A673 (cell line): ENCODE results near the gene DENND5A. TPM values are rescaled to one million over a fixed set of nuclear protein-coding genes. Genes with fewer than 3 reads are reported as not detected.
"Not testable (repeated sequence)": the region's sequence is repeated elsewhere in the genome, so short reads cannot be mapped to it uniquely, and the experiment has no call there.

Source experiments
- BruUV-seq: library from RNA; stranded (reverse); fragments of 400-500 nt; replicated peaks from 2 replicates; lab custom pipeline; 2021; lab: Mats Ljungman, UMichigan
- CTCF ChIA-PET: fragments of 300-600 bp; sonication (Branson Sonifier 250); formaldehyde crosslinking; loops from one replicate; lab custom pipeline; 2022; ENCODE audit warnings: antibody characterized with exemption; lab: Charles Lee
- POLR2A ChIA-PET: fragments of 300-600 bp; sonication (Branson Sonifier 250); formaldehyde crosslinking; loops from one replicate; lab custom pipeline; 2022; ENCODE audit warnings: antibody characterized with exemption; ENCODE audit not compliant: low non-redundant PET; lab: Charles Lee
- DNase-seq: peaks from one replicate; pipeline ENCODE4 v3.0.0-alpha.2; 2015; ENCODE audit warnings: low spot score
- H3K27ac ChIP-seq: fragments of 200-600 bp; sonication (generic); 2 replicates; pipeline ENCODE4 v1.5.1; 2016; ENCODE audit warnings: mixed run types, low read depth, mild to moderate bottlenecking, mixed read lengths, antibody characterized with exemption, low read length; ENCODE audit not compliant: poor library complexity, severe bottlenecking
- H3K27me3 ChIP-seq: fragments of 200-600 bp; sonication (generic); replicated peaks from 2 replicates; pipeline ENCODE4 v1.6.1; 2017; ENCODE audit warnings: mixed run types, low read depth, mild to moderate bottlenecking, mixed read lengths, antibody characterized with exemption, low read length; ENCODE audit not compliant: insufficient read depth, poor library complexity
- H3K36me3 ChIP-seq: fragments of 200-600 bp; sonication (generic); 2 replicates; pipeline ENCODE4 v1.6.1; 2016; ENCODE audit warnings: mixed run types, mild to moderate bottlenecking, mixed read lengths, antibody characterized with exemption, low read length; ENCODE audit not compliant: insufficient read depth, poor library complexity, severe bottlenecking
- H3K4me1 ChIP-seq: fragments of 200-600 bp; sonication (generic); 2 replicates; pipeline ENCODE4 v1.6.1; 2017; ENCODE audit warnings: mixed run types, mild to moderate bottlenecking, mixed read lengths, antibody characterized with exemption, low read length; ENCODE audit not compliant: insufficient read depth, poor library complexity, severe bottlenecking
- H3K4me3 ChIP-seq: fragments of 200-600 bp; sonication (generic); 2 replicates; pipeline ENCODE4 v1.5.1; 2016; ENCODE audit warnings: low read depth, mixed run types, mild to moderate bottlenecking, mixed read lengths, low read length; ENCODE audit not compliant: poor library complexity, severe bottlenecking
- H3K9me3 ChIP-seq: fragments of 200-600 bp; sonication (generic); 2 replicates; pipeline ENCODE4 v1.6.1; 2016; ENCODE audit warnings: mixed run types, low read depth, mild to moderate bottlenecking, mixed read lengths, antibody characterized with exemption, low read length; ENCODE audit not compliant: poor library complexity, severe bottlenecking
- EZH2 ChIP-seq: fragments of 200-600 bp; sonication (generic); IDR thresholded peaks from 2 replicates; pipeline ENCODE4 v1.6.1; 2017; ENCODE audit warnings: borderline replicate concordance, low read depth, mild to moderate bottlenecking, mixed read lengths, antibody characterized with exemption, low read length; ENCODE audit not compliant: poor library complexity, severe bottlenecking
- intact Hi-C: fragments of 100-400 bp; cut with micrococcal nuclease; formaldehyde crosslinking; loops from one replicate; pipeline ENCODE4 v1.10.0; 2022; ENCODE audit not compliant: unreplicated experiment
- total RNA-seq: library from RNA; stranded (reverse); gene quantifications from 2 replicates; pipeline ENCODE4 v1.2.3, GENCODE V29; 2021
- TF ChIP-seq, protein P1 (sequence below): fragments of 300-800, 200-600 bp; sonication (generic); conservative IDR thresholded peaks from 2 replicates; pipeline ENCODE4 v1.5.1; 2017; ENCODE audit warnings: low read depth, mild to moderate bottlenecking, antibody characterized with exemption, low read length, moderate library complexity, mixed read lengths

Gene DENND5A
- total RNA-seq, 1 experiment from 2014 or later, result 65.4 TPM

DNA sequence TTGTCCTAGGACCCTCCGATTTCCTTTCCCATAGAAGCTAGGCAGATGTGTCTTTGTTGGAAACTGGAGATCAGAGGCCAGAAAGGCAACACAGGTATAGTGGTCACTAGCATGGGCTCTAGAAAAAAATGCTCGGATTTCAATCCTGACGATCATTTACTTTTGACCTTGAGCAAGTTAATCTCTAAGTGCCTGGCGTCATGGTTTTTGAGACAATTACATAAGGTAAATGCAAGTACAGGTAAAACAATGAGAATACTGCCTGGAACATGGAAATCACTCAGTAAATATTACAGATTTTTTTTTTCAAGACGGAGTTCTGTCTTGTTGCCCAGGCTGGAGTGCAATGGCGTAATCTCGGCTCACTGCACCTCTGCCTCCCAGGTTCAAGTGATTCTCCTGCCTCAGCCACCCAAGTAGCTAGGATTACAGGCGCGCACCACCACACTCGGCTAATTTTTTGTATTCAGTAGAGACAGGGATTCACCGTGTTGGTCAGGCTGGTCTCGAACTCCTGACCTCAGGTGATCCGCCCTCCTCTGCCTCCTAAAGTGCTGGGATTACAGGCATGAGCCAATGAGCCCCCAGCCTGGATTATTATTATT is 1.1 kb upstream of the DENND5A start:
- POLR2A ChIA-PET, result no interaction called here

DNA sequence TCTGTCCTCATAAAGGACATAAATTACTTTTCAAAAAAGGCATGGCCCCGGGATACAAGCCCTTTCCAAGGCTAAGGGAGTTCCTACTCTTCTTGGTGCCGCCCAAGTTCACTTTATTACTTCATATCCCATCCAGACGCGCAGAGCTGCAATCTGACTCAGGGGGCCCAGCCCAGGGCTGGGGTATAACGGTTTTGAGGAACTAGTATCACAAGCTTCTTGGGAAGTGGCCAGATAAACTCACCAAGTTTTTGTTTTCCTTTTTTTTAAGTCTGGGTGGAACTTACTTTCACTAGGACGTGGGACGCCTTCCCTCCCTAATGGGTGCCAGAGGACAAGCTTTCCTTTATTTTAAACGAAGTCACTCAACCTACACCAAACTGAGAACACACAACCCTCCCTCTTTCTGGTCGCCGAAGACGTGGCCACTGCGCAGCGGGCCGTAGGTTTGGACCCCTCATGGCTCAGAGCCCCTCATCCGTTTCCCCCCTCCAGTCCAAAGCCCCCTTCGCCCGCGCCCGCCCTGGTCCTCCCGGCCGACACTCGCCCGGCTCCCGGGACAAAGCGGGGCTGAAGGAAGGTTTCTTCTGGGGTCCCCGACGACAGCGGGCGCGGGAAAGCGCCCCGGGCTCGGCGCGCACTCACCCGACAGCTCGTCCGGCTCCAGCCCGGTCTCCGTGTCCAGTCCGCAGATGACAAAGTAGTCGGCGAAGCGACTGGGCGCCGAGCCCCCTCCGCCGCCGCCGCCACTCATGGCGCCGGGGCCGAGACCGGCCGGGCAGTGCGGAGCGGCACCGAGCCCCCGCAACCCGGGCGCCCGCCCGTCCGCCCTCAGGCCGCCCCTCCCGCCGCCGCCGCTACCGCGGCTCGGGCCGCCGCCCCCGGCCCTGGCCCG is 587 bp downstream of the DENND5A start:
- no peaks in the 10 kb centered on the region for H3K36me3 ChIP-seq
- no peak for TF ChIP-seq EZH2
- TF ChIP-seq, protein P1, sequence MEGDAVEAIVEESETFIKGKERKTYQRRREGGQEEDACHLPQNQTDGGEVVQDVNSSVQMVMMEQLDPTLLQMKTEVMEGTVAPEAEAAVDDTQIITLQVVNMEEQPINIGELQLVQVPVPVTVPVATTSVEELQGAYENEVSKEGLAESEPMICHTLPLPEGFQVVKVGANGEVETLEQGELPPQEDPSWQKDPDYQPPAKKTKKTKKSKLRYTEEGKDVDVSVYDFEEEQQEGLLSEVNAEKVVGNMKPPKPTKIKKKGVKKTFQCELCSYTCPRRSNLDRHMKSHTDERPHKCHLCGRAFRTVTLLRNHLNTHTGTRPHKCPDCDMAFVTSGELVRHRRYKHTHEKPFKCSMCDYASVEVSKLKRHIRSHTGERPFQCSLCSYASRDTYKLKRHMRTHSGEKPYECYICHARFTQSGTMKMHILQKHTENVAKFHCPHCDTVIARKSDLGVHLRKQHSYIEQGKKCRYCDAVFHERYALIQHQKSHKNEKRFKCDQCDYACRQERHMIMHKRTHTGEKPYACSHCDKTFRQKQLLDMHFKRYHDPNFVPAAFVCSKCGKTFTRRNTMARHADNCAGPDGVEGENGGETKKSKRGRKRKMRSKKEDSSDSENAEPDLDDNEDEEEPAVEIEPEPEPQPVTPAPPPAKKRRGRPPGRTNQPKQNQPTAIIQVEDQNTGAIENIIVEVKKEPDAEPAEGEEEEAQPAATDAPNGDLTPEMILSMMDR, result no peak
- no TSS peak for BruUV-seq
- H3K4me1 ChIP-seq, result peaks cover 30% of the 10 kb centered on the region
- H3K9me3 ChIP-seq, result no peaks in the 10 kb centered on the region
- peak; percentile 63 for DNase-seq
- intact Hi-C loops, result no loop called here
- CTCF ChIA-PET, result no interaction called here
- H3K4me3 ChIP-seq, result peak overlapping the region; percentile 78
- POLR2A ChIA-PET, result interaction anchor here (0.6 kb wide), 1 partner anchor 834 kb away, joined by 3 read pairs; no protein-coding TSS in a partner anchor
- H3K27ac ChIP-seq, result peak overlapping the region; percentile 85
- H3K27me3 ChIP-seq, result no peaks in the 10 kb centered on the region

More for the DNA sequence above, 1.1 kb upstream of the DENND5A start:
- no peak overlapping the region for H3K27ac ChIP-seq
- peaks cover 15% of the 10 kb centered on the region for H3K4me1 ChIP-seq
- no peak overlapping the region for H3K4me3 ChIP-seq
- H3K27me3 ChIP-seq, result no peaks in the 10 kb centered on the region
- intact Hi-C loops, result no loop called here
- TSS peak; percentile 80 for BruUV-seq
- no peaks in the 10 kb centered on the region for H3K36me3 ChIP-seq
- CTCF ChIA-PET, result no interaction called here
- DNase-seq, result no peak
- H3K9me3 ChIP-seq, result no peaks in the 10 kb centered on the region
- TF ChIP-seq, protein P1, result no peak
- no peak for TF ChIP-seq EZH2

DNA sequence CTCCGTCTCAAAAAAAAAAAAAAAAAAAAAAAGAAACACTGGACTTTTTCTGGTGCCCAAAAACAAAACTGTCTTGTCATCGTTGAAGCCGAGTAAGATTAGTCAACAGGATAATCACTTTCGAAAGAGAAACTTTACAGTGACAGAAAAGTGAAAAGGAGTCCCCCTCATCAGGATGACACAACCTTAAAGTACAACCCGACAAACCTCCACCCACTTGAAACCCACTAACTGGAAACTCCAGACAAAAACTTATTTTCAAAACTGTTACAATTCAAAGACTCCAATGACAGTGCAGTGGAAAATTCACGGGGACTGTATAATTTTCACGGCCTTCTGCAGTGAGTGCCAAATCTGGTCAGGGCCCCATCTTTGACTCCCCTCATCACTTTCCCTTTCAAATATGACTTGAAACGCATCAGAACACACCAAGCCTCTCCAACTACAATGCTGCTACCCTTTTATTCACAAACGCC is 1.3 kb downstream of the DENND5A start:
- no peaks in the 10 kb centered on the region for H3K36me3 ChIP-seq
- H3K4me1 ChIP-seq, result peaks cover 30% of the 10 kb centered on the region
- no peaks in the 10 kb centered on the region for H3K9me3 ChIP-seq
- no peak for TF ChIP-seq EZH2
- TF ChIP-seq, protein P1, result no peak
- DNase-seq, result peak; percentile 32
- TSS peak; percentile 69 for BruUV-seq
- intact Hi-C loops, result no loop called here
- H3K27ac ChIP-seq, result peak overlapping the region; percentile 85
- POLR2A ChIA-PET, result interaction anchor here (0.6 kb wide), 1 partner anchor 833 kb away, joined by 3 read pairs; no protein-coding TSS in a partner anchor
- CTCF ChIA-PET, result no interaction called here
- H3K27me3 ChIP-seq, result no peaks in the 10 kb centered on the region
- peak overlapping the region; percentile 78 for H3K4me3 ChIP-seq

DNA sequence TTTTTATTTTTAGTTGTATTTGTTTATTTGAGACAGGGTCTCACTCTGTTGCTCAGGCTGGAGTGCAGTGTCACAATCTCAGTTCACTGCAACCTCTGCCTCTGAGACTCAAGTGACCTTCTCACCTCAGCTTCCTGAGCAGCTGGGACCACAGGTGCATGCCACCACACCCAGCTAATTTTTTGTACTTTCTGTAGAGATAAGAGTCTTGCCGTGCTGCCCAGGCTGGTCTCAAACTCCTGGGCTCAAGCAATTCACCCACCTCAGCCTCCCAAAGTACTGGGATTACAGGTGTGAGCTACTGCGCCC is 4.4 kb downstream of the DENND5A start:
- POLR2A ChIA-PET, H3K4me3 ChIP-seq, CTCF ChIA-PET, H3K36me3 ChIP-seq, intact Hi-C loops, BruUV-seq, H3K27ac ChIP-seq, H3K27me3 ChIP-seq, DNase-seq, H3K9me3 ChIP-seq: not testable (repeated sequence)
- H3K4me1 ChIP-seq, result peaks cover 28% of the 10 kb centered on the region
